Measurements from ENCODE around the gene CD37.
"Not testable (repeated sequence)": the region's sequence is repeated elsewhere in the genome, so short reads cannot be mapped to it uniquely, and the experiment has no call there.

Gene CD37, protein sequence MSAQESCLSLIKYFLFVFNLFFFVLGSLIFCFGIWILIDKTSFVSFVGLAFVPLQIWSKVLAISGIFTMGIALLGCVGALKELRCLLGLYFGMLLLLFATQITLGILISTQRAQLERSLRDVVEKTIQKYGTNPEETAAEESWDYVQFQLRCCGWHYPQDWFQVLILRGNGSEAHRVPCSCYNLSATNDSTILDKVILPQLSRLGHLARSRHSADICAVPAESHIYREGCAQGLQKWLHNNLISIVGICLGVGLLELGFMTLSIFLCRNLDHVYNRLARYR

DNA sequence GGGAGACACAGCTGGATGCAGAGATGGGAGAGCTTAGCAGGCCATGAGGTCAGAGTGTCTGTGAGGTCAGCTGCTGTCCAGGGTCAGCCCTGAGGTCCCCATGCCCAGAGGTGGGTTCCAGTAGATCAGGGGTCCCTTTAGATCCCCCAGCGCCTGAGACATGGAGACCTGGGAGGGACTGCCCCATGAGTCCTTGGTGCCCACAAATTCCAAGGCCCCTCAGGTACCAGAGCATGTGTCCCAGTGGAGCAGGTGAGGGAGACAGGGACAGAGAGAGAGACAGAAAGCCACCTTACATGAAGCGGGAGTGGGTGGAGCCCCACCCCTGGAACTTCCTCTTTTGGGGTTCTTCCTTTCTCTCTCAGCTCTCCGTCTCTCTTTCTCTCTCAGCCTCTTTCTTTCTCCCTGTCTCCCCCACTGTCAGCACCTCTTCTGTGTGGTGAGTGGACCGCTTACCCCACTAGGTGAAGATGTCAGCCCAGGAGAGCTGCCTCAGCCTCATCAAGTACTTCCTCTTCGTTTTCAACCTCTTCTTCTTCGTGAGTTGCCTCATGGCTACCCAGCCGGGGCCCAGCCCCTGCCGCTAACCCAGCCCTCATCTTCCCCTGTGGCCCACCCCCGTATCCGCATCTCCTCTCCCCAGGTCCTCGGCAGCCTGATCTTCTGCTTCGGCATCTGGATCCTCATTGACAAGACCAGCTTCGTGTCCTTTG is at the start of gene CD37:
TSS of gene CD37 (plus strand) at position 336 of the 713 bp plus-strand sequence. CDS start at position 471, 135 bp downstream.
- H3K4me3 ChIP-seq (replicated peaks; ENCODE audit: low read depth, low read length) = no peak within 1 kb of the TSS
- TF ChIP-seq, protein P1, sequence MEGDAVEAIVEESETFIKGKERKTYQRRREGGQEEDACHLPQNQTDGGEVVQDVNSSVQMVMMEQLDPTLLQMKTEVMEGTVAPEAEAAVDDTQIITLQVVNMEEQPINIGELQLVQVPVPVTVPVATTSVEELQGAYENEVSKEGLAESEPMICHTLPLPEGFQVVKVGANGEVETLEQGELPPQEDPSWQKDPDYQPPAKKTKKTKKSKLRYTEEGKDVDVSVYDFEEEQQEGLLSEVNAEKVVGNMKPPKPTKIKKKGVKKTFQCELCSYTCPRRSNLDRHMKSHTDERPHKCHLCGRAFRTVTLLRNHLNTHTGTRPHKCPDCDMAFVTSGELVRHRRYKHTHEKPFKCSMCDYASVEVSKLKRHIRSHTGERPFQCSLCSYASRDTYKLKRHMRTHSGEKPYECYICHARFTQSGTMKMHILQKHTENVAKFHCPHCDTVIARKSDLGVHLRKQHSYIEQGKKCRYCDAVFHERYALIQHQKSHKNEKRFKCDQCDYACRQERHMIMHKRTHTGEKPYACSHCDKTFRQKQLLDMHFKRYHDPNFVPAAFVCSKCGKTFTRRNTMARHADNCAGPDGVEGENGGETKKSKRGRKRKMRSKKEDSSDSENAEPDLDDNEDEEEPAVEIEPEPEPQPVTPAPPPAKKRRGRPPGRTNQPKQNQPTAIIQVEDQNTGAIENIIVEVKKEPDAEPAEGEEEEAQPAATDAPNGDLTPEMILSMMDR (IDR thresholded peaks at IDR 0.05; ENCODE audit: low read depth, low read length, missing control alignments) = no peak
- no peak for DNase-seq (ENCODE audit: extremely low read depth, low read depth)

DNA sequence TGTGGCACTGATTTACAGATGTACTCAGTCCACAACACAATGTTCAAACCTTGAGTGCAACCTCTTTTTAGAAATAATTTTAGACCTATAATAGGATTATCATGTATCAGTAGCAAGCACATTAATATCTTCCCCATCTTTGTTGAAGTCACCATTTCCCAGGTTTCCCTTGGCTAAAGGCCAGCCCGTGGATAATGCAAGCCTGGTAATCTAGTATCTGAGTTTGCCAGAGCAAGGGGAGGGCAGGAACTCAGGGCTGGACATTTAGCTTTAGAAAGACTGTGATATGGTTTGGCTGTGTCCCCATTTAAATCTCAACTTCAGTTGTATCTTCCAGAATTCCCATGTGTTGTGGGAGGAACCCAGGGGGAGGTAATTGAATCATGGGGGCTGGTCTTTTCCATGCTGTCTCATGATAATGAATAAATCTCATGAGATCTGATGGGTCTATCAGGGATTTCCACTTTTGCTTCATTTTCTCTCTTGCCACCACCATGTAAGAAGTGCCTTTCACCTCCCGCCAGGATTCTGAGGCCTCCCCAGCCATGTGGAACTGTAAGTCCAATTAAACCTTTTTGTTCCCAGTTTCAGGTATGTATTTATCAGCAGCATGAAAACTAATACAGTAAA is 48.0 kb upstream of the CD37 start:
- no peak for DNase-seq (ENCODE audit: extremely low read depth, low read depth)
- H3K4me3 ChIP-seq (replicated peaks; ENCODE audit: low read depth, low read length) = no peak overlapping the region
- TF ChIP-seq, protein P1 (IDR thresholded peaks at IDR 0.05; ENCODE audit: low read depth, low read length, missing control alignments) = no peak

DNA sequence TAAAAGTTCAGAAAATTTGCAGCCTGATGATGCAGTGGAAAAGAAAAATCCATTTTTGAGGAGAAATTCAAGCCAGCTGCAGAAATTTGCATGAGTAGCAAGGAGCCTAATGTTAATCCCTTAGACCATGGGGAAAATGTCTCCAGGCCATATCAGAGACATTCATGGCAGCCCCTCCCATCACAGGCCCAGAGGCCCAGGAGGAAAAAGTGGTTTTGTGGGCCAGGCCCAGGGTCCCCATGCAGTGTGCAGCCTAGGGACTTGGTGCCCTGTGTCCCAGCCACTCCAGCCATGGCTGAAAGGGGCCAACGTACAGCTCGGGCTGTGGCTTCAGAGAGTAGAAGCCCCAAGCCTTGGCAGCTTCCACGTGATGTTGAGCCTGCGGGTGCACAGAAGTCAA is 47.0 kb upstream of the CD37 start:
- H3K4me3 ChIP-seq (replicated peaks; ENCODE audit: low read depth, low read length); DNase-seq (ENCODE audit: extremely low read depth, low read depth): not testable (repeated sequence)

DNA sequence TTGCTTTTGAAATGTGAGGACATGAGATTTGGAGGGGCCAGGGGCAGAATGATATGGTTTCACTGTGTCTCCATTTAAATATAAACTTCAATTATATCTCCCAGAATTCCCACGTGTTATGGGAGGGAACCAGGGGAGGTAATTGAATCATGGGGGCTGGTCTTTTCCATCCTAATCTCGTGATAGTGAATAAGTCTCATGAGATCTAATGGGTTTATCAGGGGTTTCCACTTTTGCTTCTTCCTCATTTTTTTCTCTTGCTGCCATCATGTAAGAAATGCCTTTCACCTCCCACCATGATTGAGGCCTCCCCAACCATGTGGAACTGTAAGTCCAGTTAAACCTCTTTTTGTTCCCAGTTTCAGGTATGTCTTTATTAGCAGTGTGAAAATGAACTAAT is 45.9 kb upstream of the CD37 start:
- DNase-seq (ENCODE audit: extremely low read depth, low read depth); H3K4me3 ChIP-seq (replicated peaks; ENCODE audit: low read depth, low read length): not testable (repeated sequence)

DNA sequence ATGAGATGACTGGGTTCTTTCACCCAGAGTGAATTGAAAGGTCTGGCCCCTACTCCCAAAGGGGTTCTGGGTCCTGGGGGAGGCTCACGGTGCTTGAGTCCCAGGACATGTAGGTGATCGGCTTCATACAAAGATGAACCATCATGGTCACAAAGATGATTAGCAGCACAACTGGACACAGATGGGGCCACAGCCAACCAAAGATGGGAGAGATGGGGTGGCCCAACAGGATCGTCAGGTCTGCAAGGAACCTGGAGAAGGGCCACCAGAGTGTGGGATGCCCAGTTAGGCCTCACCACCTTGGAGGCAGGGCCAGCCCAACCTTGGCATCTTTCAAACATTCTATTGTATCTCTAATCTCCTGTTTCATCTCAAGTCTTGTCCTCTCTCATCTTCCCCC is 44.7 kb upstream of the CD37 start:
- TF ChIP-seq, protein P1 (IDR thresholded peaks at IDR 0.05; ENCODE audit: low read depth, low read length, missing control alignments) = no peak
- DNase-seq (ENCODE audit: extremely low read depth, low read depth) = no peak
- no peak overlapping the region for H3K4me3 ChIP-seq (replicated peaks; ENCODE audit: low read depth, low read length)

DNA sequence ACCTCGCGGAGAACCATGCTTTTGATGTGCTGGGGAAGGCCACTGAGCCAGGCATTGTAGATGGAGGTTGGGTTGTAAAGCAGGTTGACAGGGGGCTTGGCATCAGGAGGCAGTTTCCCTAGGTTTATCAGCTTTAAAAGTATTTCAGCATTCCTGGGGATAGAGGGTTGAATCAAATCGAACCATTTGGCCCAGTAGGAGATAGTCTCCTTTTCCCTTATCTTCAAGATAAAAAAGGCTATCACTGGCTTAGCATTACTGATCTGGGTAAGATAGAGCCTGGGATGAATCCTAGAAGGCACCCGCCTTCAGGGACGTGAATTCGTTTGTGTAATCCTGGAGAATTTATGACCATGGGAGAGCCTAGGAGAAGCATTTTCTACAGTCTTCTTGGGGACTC is 40.8 kb upstream of the CD37 start:
- H3K4me3 ChIP-seq (replicated peaks; ENCODE audit: low read depth, low read length) = no peak overlapping the region
- DNase-seq (ENCODE audit: extremely low read depth, low read depth) = no peak
- TF ChIP-seq, protein P1 (IDR thresholded peaks at IDR 0.05; ENCODE audit: low read depth, low read length, missing control alignments) = no peak

DNA sequence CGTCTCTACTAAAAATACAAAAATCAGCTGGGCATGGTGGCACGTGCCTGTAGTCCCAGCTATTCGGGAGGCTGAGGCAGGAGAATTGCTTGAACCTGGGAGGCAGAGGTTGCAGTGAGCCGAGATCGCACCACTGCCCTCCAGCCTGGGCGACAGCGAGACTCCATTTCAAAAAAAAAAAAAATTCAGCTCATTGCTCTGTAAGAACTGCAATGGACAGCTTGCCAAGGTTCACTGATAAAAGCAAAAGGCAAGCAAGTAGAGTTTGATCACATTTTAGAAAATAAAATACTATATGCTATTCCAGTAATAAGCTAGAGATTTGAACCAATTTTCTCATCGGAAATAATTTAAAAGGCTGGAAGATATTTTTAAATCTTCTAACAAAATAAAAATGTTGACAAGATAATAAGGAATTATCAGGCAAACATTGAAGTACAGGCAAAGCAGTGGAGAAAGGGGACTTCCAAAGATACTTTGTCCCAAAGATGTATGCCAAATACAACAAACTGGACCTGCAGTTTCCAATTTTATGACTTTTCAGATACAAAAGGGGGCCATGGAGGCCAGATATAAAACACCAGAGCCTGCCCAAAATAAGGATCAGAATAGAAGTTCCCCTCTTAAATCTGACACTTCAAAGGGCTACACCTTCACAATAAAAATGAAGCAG is 39.9 kb upstream of the CD37 start:
- TF ChIP-seq, protein P1 (IDR thresholded peaks at IDR 0.05; ENCODE audit: low read depth, low read length, missing control alignments) = no peak
- H3K4me3 ChIP-seq (replicated peaks; ENCODE audit: low read depth, low read length) = no peak overlapping the region
- no peak for DNase-seq (ENCODE audit: extremely low read depth, low read depth)

All from HFF-Myc (cell line).